Skeletal muscle satellite cell (primary cell): Measurements from ENCODE around the gene SEZ6.

Experiments
- H3K27me3 ChIP-seq: 2 replicates; pipeline ENCODE4 v1.7.0; 2013; ENCODE audit warnings: low read length; ENCODE audit not compliant: control insufficient read depth, insufficient read depth
- H3K36me3 ChIP-seq: 2 replicates; pipeline ENCODE4 v1.7.0; 2013; ENCODE audit warnings: mild to moderate bottlenecking, control low read depth, low read length; ENCODE audit not compliant: insufficient read depth
- H3K4me1 ChIP-seq: 2 replicates; pipeline ENCODE4 v1.7.0; 2013; ENCODE audit warnings: low read length; ENCODE audit not compliant: control insufficient read depth, insufficient read depth
- H3K4me2 ChIP-seq: 2 replicates; pipeline ENCODE4 v1.7.0; 2013; ENCODE audit warnings: mild to moderate bottlenecking, low read length
- H3K4me3 ChIP-seq: 2 replicates; pipeline ENCODE4 v1.7.0; 2013; ENCODE audit warnings: low read length
- H3K9ac ChIP-seq: 2 replicates; pipeline ENCODE4 v1.7.0; 2013; ENCODE audit warnings: mild to moderate bottlenecking, low read depth, low read length, moderate library complexity
- H3K9me3 ChIP-seq: replicated peaks from 2 replicates; pipeline ENCODE4 v1.7.0; 2013; ENCODE audit warnings: mild to moderate bottlenecking, control low read depth, low read length

SEZ6 gene

DNA sequence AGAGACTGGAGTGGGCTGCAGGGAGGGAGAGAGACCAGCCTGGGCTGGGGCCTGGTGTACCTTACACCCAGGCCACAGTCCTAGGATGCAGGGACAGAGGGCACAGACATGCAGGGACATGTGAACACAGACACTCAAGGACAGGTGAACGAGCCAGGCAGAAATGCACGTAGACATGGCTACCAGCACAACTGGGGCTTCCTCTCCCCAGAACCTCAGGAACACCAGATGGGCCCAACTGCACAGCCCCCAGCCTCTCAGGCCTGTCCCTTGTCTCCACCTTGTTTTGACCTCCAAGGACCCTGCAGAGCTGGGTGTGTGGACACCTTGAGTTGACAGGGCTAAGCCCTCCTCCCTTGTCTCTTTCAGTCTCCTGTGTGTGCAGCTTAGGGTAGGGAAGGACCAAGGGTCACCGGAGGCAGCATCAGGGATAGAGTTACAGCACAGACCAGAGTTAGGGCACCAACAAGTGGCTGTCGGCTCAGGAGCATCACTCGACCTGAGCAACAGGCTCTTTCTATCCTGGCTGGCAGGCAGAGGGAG lies 9.2 kb downstream of the SEZ6 start:
- Histone ChIP-seq H3K9ac (no peak overlapping the region), H3K4me1 (no peaks in the 10 kb centered on the region), H3K27me3 (peaks cover 57% of the 10 kb centered on the region), H3K4me2 (no peak overlapping the region), H3K4me3 (no peak overlapping the region), H3K9me3 (no peaks in the 10 kb centered on the region), H3K36me3 (no peaks in the 10 kb centered on the region)

DNA sequence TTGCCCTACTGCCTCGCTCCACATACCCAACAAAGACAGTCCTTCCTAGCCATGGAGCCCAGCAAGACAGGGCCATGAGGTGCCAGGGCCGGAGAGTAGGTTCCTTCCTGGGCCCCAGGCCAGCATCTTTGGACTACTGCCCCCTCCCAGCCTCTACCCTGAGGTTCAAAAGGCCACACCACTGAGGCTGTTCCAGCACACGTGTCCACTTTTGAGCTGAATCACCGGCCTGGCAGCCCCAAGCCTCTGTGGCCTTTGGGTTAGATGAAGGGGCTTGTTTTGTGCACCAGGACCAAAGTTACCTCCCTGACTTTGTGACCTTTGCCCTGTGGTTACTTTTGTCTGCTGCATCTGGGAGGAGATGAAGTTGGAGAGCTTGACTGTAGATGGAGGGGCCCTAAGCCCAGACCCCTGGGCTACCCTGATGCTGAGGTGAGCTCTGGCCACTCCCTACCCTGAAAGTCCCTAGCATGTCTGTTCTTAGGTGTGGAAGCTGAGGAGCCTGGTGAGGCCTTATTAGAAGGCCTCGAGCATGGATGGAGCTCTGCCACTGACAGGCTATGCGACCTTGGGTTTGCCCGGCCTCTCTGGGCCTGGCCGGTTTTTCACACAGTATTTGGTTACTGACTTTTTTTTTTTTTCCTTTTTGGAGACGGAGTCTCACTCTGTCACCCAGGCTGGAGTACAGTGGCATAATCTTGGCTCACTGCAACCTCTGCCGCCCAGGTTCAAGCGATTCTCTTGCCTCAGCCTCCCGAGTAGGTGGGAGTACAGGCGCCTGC lies 12.0 kb downstream of the SEZ6 start:
- no peak overlapping the region for H3K9ac ChIP-seq
- no peaks in the 10 kb centered on the region for H3K36me3 ChIP-seq
- H3K27me3 ChIP-seq: peaks cover 37% of the 10 kb centered on the region
- H3K4me1 ChIP-seq: no peaks in the 10 kb centered on the region
- H3K9me3 ChIP-seq: no peaks in the 10 kb centered on the region
- no peak overlapping the region for H3K4me3 ChIP-seq
- no peak overlapping the region for H3K4me2 ChIP-seq

DNA sequence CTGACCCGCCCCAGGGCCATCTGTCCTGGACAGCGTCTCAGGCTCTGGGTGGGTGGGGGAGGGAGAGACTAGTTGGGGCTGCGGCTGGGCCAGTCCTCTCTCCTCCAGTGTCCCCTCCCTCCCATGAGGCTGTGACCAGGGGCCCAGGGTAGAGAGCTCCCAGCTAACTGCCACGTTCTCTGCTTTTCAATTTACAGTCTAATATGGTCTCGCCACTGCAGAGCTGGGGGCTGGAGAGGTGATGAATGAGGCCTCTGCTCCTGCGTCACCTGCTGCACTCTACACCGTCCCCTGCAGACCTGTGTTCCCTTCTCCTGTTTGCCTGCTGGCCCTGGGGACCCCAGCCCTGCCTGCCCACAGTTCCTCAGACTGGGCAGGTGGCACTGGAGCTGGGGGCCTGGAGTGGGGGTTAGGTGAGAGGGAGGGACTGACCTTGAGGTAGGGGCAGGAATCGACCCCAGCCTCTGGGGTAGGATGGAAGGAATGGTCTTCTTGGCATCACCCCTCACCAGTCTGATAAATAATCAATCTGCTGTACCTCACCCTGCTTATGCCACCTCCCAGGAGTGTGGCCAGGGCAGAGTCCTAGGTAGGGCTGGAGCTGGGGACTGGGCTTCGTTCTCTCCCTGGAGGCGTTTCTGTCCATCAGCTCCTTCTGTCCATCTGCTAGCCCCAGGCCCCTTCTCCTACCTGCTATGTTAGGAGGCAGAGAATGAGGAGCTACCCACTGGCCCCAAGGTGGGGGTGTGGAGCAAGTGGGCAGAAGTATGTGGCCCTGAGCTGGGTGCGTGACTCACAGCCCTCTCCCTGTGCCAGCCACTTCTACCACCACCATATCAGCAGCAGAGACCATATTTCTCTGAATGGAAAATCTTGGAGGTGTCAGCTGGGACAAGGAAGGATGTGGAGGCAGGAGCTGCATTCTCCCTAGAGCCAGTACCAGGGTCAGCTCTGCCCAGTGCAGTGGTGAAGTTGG lies 12.9 kb downstream of the SEZ6 start:
- Histone ChIP-seq H3K4me2 (no peak overlapping the region), H3K9ac (no peak overlapping the region), H3K4me1 (no peaks in the 10 kb centered on the region), H3K27me3 (peaks cover 36% of the 10 kb centered on the region), H3K4me3 (no peak overlapping the region), H3K36me3 (no peaks in the 10 kb centered on the region), H3K9me3 (no peaks in the 10 kb centered on the region)

DNA sequence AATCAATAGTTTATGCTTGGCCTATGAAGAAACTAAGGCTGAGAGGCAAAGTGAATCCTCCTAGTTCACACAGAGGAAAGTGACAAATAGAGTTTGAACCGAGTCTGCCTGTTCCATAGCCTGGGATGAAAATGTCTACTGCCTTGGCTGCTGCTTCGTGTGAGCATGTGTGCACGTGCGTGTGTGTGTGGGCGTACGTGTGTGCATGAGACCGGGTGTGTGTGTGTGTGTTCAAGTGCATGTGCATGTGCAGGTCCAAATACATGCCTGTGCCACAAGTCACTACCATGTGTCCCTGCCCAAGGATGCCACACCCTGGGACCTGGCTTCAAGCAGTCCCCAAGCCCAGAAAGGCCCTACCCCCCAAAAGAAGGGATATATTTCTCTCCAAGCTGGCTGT lies 13.6 kb downstream of the SEZ6 start:
- no peak overlapping the region for H3K9ac ChIP-seq
- peaks cover 36% of the 10 kb centered on the region for H3K27me3 ChIP-seq
- H3K4me3 ChIP-seq: no peak overlapping the region
- H3K9me3 ChIP-seq: no peaks in the 10 kb centered on the region
- H3K4me1 ChIP-seq: no peaks in the 10 kb centered on the region
- no peak overlapping the region for H3K4me2 ChIP-seq
- H3K36me3 ChIP-seq: no peaks in the 10 kb centered on the region

DNA sequence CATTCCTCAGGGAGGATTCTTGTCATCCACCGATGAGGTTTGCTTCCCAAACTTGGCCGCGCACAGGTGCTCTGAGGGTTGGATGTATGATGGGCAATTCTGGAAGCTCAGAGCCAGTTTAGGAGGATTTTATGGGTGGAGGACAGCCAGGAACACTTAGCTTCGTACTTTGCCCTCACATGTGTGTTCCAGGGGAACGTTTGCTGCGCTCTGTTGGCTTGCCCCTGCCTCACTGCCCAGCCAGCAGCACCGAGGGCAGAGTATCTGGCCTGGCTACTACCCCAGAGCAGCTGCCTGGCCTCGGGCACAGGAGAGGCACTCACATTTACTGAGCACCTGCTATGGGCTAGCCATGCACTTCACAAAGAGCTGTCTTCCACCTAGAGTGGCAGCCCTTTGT lies 14.1 kb downstream of the SEZ6 start:
- no peaks in the 10 kb centered on the region for H3K4me1 ChIP-seq
- peaks cover 37% of the 10 kb centered on the region for H3K27me3 ChIP-seq
- no peaks in the 10 kb centered on the region for H3K9me3 ChIP-seq
- H3K36me3 ChIP-seq: no peaks in the 10 kb centered on the region
- no peak overlapping the region for H3K4me3 ChIP-seq
- no peak overlapping the region for H3K9ac ChIP-seq
- H3K4me2 ChIP-seq: no peak overlapping the region

DNA sequence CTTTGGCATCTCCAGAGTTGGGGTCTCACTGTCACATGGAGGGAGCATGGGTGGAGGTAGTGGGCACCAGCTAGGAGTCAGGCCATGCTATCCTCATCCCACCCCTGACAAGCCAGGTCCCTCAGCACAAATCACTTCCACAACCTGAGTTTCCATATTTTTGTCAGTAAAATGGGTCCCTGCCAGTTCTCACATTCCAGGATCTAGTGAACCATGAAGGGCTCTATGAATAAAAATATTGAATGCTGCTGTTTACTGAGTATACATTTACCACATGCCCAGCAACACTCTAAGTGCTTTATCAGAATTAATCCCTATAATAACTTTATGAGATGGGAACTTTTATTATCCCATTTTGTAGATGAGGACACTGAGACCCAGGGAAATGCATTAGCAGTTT lies 16.8 kb downstream of the SEZ6 start:
- Histone ChIP-seq H3K4me3 (no peak overlapping the region), H3K9ac (no peak overlapping the region), H3K27me3 (peaks cover 33% of the 10 kb centered on the region), H3K4me2 (no peak overlapping the region), H3K36me3 (no peaks in the 10 kb centered on the region), H3K9me3 (no peaks in the 10 kb centered on the region), H3K4me1 (no peaks in the 10 kb centered on the region)

DNA sequence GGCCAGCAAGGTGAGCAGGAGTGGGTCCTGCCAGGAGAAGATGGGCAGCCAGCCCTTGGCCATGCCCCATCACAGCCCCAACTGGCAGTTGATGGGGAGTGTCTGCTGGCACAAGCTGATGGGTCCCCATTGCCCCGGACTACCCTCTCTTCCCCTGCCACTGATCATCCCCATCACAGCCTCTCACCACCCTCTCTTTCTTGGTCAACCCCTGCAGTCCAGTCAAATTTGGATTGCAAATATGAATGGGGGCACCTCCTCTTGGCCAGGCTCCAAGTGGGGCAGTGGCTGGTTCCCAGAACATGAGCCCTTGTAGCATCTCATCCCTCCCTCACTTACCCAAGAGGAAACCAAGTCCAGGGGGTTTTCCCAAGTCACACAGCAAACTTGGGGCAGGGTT lies 17.4 kb downstream of the SEZ6 start:
- no peaks in the 10 kb centered on the region for H3K9me3 ChIP-seq
- H3K4me2 ChIP-seq: no peak overlapping the region
- peaks cover 34% of the 10 kb centered on the region for H3K27me3 ChIP-seq
- H3K4me3 ChIP-seq: no peak overlapping the region
- no peaks in the 10 kb centered on the region for H3K36me3 ChIP-seq
- H3K9ac ChIP-seq: no peak overlapping the region
- no peaks in the 10 kb centered on the region for H3K4me1 ChIP-seq

DNA sequence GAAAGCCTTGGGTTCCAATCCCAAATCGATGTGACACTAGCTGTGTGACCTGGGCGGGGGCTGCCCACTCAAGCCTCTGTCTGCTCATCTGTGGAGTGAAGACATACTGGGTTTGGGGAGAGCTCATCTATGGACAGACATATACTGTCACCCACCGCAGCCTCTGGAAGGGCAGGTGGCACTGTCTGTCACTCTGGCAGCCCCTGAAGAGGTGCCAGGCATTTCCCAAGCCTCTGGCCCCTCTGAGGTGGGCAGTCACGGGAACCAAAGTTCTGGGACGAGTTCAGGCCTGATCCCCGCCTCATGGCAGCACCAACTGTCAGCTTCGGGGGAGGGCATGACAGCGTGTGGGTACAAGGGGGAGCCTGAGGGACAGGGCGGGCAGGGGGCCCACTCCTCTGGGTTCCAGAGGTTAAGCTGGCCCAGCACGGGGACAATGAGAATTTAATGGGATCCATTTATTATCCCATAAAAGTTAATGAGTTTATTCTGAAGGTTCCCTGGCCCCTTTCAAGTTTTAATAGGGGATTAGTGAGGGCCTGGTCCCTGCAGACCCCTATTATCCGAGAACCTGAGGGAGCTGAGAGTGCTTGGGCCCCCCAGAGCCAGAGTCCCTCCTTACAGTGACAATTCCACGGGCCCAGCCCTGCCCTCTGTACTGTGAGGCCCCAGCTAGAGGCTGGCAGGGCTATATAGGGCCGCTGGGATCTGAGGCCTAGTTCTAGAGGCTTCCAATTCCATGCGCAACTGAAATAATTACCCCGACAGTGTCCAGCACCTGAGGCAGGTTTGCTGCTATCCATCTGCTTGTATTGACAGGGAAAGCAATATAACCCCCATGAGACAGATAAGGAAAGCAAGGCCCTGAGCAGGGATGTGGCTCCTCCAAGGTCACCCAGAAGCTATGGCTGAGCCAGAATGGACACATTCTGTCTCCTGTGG lies 18.8 kb downstream of the SEZ6 start:
- no peaks in the 10 kb centered on the region for H3K4me1 ChIP-seq
- H3K9ac ChIP-seq: no peak overlapping the region
- H3K36me3 ChIP-seq: no peaks in the 10 kb centered on the region
- peaks cover 29% of the 10 kb centered on the region for H3K27me3 ChIP-seq
- H3K4me2 ChIP-seq: no peak overlapping the region
- no peaks in the 10 kb centered on the region for H3K9me3 ChIP-seq
- H3K4me3 ChIP-seq: no peak overlapping the region

DNA sequence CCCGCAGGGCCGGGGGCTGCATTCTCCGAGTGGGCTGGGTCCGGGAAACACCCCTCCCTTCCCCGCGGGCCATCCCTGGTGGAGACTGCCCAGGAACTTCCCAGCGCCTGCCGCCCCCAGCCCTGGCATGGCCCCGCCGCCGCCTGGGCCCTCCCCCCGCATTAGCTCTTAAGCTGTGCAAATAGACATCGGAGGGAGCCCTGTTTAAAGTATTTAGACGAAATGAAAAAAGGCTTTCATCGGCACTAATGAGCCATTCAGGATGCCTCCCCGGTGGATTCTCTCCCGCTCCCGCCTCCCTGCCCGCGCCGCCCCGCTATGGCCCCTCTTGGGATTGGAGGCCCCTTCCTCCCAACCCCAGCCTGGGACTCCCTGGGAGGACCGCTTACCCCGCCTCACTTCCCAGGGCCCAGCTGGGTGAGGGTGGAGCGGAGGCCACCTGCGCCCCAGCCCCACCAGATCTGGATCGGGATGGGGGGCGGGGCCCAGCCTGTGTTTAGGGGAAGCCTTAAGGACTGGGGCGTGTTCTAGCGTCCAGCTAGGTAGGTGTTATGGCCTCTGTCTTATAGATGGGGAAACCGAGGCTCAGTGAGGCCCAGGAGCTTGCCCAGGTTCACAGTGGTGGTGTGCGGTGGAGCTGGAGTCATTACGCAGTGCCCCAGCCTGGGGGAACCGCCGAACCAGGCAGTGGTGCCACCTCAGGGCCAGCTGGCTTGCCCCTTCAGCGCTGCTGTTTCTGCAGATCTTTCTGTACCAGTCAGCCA lies 19.7 kb downstream of the SEZ6 start:
- H3K27me3 ChIP-seq: peaks cover 29% of the 10 kb centered on the region
- H3K9me3 ChIP-seq: no peaks in the 10 kb centered on the region
- no peaks in the 10 kb centered on the region for H3K36me3 ChIP-seq
- H3K4me2 ChIP-seq: no peak overlapping the region
- no peak overlapping the region for H3K9ac ChIP-seq
- no peak overlapping the region for H3K4me3 ChIP-seq
- H3K4me1 ChIP-seq: no peaks in the 10 kb centered on the region
